HepG2 (cell line): Measurements from ENCODE around the gene FOXS1. TPM values are rescaled to one million over a fixed set of nuclear protein-coding genes. Genes with fewer than 3 reads are reported as not detected.

Experiments used
- KDM4B ChIP-seq: sonication (generic); formaldehyde crosslinking; IDR thresholded peaks from 2 replicates; pipeline ENCODE4 v1.4.0; 2020; ENCODE audit warnings: missing genetic modification reagents
- STAG1 ChIP-seq: sonication (generic); formaldehyde crosslinking; IDR thresholded peaks from 2 replicates; pipeline ENCODE4 v1.4.0; 2020; ENCODE audit warnings: missing genetic modification reagents
- ZBTB40 ChIP-seq, 2 experiments: fragments of 450-650 bp in 1 of 2; sonication (generic) in 1 of 2; formaldehyde crosslinking in 1 of 2; IDR thresholded peaks; 2 replicates each; pipeline versions ENCODE4 v1.6.1 to v1.8.0; 2016 to 2022; ENCODE audit warnings: antibody characterized with exemption in 1 of 2, mild to moderate bottlenecking in 1 of 2, missing genetic modification reagents in 1 of 2
- ZFP82 ChIP-seq: sonication (generic); formaldehyde crosslinking; IDR thresholded peaks from 2 replicates; pipeline ENCODE4 v1.5.1; 2020; ENCODE audit warnings: mild to moderate bottlenecking, missing genetic modification reagents, borderline replicate concordance
- ZFY ChIP-seq: sonication (generic); formaldehyde crosslinking; IDR thresholded peaks from 2 replicates; pipeline ENCODE4 v1.4.0; 2020; ENCODE audit warnings: missing genetic modification reagents
- ZNF256 ChIP-seq: sonication (generic); formaldehyde crosslinking; conservative IDR thresholded peaks from 2 replicates; pipeline ENCODE4 v1.4.0; 2020; ENCODE audit warnings: missing genetic modification reagents
- ZNF446 ChIP-seq: sonication (generic); formaldehyde crosslinking; IDR thresholded peaks from 2 replicates; pipeline ENCODE4 v1.5.0; 2020; ENCODE audit warnings: mild to moderate bottlenecking, missing genetic modification reagents
- ZNF543 ChIP-seq: sonication (generic); formaldehyde crosslinking; IDR thresholded peaks from 2 replicates; pipeline ENCODE4 v1.4.0; 2020; ENCODE audit warnings: mild to moderate bottlenecking, missing genetic modification reagents
- ZNF549 ChIP-seq: sonication (generic); formaldehyde crosslinking; IDR thresholded peaks from 2 replicates; pipeline ENCODE4 v1.5.0; 2020; ENCODE audit warnings: missing genetic modification reagents
- ZNF704 ChIP-seq: sonication (generic); formaldehyde crosslinking; IDR thresholded peaks from 2 replicates; pipeline ENCODE4 v1.8.1; 2023; ENCODE audit warnings: mild to moderate bottlenecking, inconsistent platforms, moderate library complexity, missing genetic modification reagents, borderline replicate concordance
- ZNF737 ChIP-seq: sonication (generic); formaldehyde crosslinking; IDR thresholded peaks from 2 replicates; pipeline ENCODE4 v1.5.0; 2020; ENCODE audit warnings: missing genetic modification reagents, mild to moderate bottlenecking, borderline replicate concordance
- polyA plus RNA-seq, 8 experiments: library from polyadenylated mRNA; depleted of rRNA in 3 of 8; stranded (reverse) in 7 of 8; unstranded in 1 of 8; fragments of >200 nt; fragmentation: Illumina TruSeq in 4 of 8; extraction: Trizol in 4 of 8; gene quantifications; 2 replicates each; pipeline versions ENCODE4 v1.2.1 to v1.2.3, GENCODE V29; 2011 to 2016; ENCODE audit warnings: low read depth in 4 of 8, missing spikeins in 1 of 8, mixed read lengths in 1 of 8; ENCODE audit not compliant: insufficient read depth in 1 of 8
- total RNA-seq, 5 experiments: library from RNA; depleted of rRNA; stranded (reverse); fragments of >200 nt; fragmentation: Illumina TruSeq; extraction: Trizol; gene quantifications; 2 replicates each; pipeline ENCODE4 v1.2.3, GENCODE V29; 2016; ENCODE audit warnings: low read depth in 1 of 5
- TF ChIP-seq, protein P1 (sequence below): sonication (generic); formaldehyde crosslinking; IDR thresholded peaks from 2 replicates; pipeline ENCODE4 v1.4.0; 2020; ENCODE audit warnings: missing genetic modification reagents

Gene FOXS1
- total and polyA plus RNA-seq, 2 of the 13 experiments (the other 11 are each of a cell fraction or from before 2014, with no cell fraction given): not detected

DNA sequence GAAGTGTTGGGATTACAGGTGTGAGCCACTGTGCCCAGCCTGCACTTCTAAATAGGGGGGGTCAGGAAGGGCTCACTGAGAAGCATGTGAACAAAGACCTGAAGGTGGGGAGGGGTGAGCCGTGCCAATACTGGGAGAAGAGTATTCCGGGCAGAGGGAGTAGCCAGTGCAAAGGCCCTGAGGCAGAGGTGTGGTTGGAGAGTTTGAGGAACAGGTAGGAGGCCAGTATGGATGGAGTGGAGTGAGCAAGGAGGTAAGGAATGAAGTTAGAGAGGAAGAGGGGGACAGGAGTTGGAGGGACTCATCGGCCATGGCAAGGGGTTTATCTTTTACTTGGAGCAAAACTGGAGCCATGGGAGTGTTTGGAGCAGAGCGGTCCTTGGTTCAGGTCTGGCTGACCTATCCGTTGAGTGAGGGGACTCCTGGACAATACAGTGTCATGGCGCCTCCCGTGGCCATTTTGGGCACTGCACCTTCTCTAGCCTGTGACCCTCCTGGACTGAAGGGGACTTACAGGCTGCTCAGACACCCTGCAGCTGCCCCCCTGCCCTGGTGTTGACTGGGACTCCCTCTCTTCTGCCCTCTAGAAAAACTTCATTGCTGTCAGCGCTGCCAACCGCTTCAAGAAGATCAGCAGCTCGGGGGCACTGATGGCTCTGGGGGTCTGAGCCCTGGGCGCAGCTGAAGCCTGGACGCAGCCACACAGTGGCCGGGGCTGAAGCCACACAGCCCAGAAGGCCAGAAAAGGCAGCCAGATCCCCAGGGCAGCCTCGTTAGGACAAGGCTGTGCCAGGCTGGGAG is 12.1 kb downstream of the FOXS1 start (continued):
- TF ChIP-seq ZBTB40 (IDR thresholded peaks at IDR 0.05) (no peak), ZBTB40 (CRISPR knock-in tag; IDR thresholded peaks at IDR 0.05) (no peak), ZNF737 (CRISPR knock-in tag) (no peak), ZNF256 (CRISPR knock-in tag) (no peak), ZNF446 (CRISPR knock-in tag) (no peak), STAG1 (peak; percentile 74), ZFY (CRISPR knock-in tag) (no peak), ZNF704 (CRISPR knock-in tag) (0 out of 2 replicates have a peak, but pooled peaks have one; percentile 15), ZNF549 (no peak), ZNF543 (CRISPR knock-in tag) (no peak), KDM4B (CRISPR knock-in tag) (no peak), ZFP82 (CRISPR knock-in tag) (no peak)
- TF ChIP-seq, protein P1, sequence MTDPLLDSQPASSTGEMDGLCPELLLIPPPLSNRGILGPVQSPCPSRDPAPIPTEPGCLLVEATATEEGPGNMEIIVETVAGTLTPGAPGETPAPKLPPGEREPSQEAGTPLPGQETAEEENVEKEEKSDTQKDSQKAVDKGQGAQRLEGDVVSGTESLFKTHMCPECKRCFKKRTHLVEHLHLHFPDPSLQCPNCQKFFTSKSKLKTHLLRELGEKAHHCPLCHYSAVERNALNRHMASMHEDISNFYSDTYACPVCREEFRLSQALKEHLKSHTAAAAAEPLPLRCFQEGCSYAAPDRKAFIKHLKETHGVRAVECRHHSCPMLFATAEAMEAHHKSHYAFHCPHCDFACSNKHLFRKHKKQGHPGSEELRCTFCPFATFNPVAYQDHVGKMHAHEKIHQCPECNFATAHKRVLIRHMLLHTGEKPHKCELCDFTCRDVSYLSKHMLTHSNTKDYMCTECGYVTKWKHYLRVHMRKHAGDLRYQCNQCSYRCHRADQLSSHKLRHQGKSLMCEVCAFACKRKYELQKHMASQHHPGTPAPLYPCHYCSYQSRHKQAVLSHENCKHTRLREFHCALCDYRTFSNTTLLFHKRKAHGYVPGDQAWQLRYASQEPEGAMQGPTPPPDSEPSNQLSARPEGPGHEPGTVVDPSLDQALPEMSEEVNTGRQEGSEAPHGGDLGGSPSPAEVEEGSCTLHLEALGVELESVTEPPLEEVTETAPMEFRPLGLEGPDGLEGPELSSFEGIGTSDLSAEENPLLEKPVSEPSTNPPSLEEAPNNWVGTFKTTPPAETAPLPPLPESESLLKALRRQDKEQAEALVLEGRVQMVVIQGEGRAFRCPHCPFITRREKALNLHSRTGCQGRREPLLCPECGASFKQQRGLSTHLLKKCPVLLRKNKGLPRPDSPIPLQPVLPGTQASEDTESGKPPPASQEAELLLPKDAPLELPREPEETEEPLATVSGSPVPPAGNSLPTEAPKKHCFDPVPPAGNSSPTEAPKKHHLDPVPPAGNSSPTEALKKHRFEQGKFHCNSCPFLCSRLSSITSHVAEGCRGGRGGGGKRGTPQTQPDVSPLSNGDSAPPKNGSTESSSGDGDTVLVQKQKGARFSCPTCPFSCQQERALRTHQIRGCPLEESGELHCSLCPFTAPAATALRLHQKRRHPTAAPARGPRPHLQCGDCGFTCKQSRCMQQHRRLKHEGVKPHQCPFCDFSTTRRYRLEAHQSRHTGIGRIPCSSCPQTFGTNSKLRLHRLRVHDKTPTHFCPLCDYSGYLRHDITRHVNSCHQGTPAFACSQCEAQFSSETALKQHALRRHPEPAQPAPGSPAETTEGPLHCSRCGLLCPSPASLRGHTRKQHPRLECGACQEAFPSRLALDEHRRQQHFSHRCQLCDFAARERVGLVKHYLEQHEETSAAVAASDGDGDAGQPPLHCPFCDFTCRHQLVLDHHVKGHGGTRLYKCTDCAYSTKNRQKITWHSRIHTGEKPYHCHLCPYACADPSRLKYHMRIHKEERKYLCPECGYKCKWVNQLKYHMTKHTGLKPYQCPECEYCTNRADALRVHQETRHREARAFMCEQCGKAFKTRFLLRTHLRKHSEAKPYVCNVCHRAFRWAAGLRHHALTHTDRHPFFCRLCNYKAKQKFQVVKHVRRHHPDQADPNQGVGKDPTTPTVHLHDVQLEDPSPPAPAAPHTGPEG (CRISPR knock-in tag): no peak
